ENCODE measurements around the gene GPER1. TPM values are rescaled to one million over a fixed set of nuclear protein-coding genes. Genes with fewer than 3 reads are reported as not detected.
"Not testable (repeated sequence)": the region's sequence is repeated elsewhere in the genome, so short reads cannot be mapped to it uniquely, and the experiment has no call there.

The GPER1 gene
- total RNA-seq, 4 donors from 2014 or later = 7.1 to 20.2 (median 7.8) TPM

DNA sequence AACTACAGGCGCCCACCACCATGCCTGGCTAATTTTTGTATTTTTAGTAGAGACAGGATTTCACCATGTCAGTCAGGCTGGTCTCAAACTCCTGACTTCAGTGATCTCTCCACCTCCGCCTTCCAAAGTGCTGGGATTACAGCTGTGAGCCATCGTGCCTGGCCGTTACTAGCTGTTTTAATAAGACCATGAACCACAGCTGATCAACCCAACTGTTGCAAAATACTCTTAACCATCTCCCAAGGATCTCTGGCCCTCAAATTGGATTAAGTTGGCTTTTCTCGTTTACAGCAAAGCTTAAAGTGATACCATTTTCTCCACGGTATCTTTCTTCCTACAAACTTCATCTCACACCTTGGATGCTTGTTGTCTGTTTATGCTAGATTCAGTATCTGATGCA, 53.7 kb downstream of the GPER1 start:
- no peak overlapping the region for H3K27ac ChIP-seq
- H3K27me3 ChIP-seq = no peaks in the 10 kb centered on the region
- no peak overlapping the region for H3K4me3 ChIP-seq
- no peaks in the 10 kb centered on the region for H3K36me3 ChIP-seq
- peaks cover 0 to 26% (median 10%) of the 10 kb centered on the region in 3 donors for H3K4me1 ChIP-seq
- no peak for TF ChIP-seq POLR2AphosphoS5 (IDR thresholded peaks at IDR 0.05)
- TF ChIP-seq POLR2A (IDR thresholded peaks at IDR 0.05) = no peak
- TF ChIP-seq, protein P1, sequence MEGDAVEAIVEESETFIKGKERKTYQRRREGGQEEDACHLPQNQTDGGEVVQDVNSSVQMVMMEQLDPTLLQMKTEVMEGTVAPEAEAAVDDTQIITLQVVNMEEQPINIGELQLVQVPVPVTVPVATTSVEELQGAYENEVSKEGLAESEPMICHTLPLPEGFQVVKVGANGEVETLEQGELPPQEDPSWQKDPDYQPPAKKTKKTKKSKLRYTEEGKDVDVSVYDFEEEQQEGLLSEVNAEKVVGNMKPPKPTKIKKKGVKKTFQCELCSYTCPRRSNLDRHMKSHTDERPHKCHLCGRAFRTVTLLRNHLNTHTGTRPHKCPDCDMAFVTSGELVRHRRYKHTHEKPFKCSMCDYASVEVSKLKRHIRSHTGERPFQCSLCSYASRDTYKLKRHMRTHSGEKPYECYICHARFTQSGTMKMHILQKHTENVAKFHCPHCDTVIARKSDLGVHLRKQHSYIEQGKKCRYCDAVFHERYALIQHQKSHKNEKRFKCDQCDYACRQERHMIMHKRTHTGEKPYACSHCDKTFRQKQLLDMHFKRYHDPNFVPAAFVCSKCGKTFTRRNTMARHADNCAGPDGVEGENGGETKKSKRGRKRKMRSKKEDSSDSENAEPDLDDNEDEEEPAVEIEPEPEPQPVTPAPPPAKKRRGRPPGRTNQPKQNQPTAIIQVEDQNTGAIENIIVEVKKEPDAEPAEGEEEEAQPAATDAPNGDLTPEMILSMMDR (IDR thresholded peaks at IDR 0.05) = no peak
- no peak for TF ChIP-seq EP300 (IDR thresholded peaks at IDR 0.05)
- WGBS, 2 donors (ENCODE audit: low coverage in 1 of 2) = 79 to 81% methylated on average over 5 of the region's 6 CpGs
- ATAC-seq = no peak
- no peaks in the 10 kb centered on the region for H3K9me3 ChIP-seq

DNA sequence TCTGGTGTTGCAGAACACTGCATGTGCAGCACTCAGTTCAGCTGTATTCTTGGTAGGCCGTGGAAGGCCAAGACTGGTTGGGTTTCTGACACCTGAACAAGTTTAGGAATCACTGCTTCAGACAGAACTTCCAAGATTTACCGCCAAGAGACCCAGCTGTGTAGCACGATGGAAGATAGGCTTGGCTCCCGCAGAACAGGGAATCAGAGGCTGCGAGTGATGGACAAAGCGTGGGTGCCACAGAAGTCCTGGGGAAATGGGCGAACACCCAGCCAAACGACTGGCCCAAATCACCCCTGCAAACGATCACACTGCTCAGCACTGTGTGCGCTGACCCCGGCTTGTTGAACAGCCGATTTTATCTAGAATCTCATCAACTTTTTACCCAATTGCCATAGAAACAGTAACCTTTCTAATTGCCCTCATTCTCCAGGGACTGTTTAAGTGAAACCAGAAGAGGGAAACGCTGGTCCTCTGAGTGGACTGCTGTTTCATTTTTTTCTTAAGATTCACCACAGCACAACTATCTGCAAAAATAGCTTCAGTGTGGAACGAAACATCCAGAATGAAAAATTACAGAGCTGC, 54.2 kb downstream of the GPER1 start:
- WGBS, 2 donors (ENCODE audit: low coverage in 1 of 2) = 48 to 64% methylated on average over 10 to 14 of the region's 14 CpGs
- Histone ChIP-seq H3K4me1 (peaks cover 0 to 21% (median 5%) of the 10 kb centered on the region in 3 donors), H3K36me3 (no peaks in the 10 kb centered on the region), H3K27ac (no peak overlapping the region), H3K9me3 (no peaks in the 10 kb centered on the region), H3K4me3 (no peak overlapping the region), H3K27me3 (no peaks in the 10 kb centered on the region)
- no peak for ATAC-seq
- TF ChIP-seq POLR2A (IDR thresholded peaks at IDR 0.05) (no peak), EP300 (IDR thresholded peaks at IDR 0.05) (no peak), POLR2AphosphoS5 (IDR thresholded peaks at IDR 0.05) (no peak)
- TF ChIP-seq, protein P1 (IDR thresholded peaks at IDR 0.05) = no peak

DNA sequence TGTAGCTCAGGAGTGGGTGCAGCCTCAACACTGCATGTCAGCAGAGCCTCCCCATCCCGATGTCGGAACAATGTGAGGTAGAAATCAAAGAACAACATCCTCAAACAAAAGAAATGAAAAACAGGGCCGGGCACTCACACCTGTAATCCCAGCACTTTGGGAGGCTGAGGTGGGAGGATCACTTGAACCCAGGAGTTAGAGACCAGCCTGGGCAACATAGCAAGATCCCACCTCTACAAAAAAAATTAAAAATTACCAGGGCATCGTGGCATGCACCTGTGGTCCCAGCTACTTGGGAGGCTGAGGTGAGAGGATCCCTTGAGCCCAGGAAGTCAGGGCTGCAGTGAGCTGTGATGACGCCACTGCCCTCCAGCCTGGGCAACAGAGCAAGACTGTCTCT, 55.1 kb downstream of the GPER1 start:
- not testable (repeated sequence) for ATAC-seq, H3K9me3 ChIP-seq, H3K27me3 ChIP-seq, H3K27ac ChIP-seq, H3K4me3 ChIP-seq, H3K36me3 ChIP-seq
- H3K4me1 ChIP-seq = peaks cover 0 to 15% (median 5%) of the 10 kb centered on the region in 3 donors
- 85 to 86% methylated on average over 2 to 5 of the region's 5 CpGs for WGBS, 2 donors (ENCODE audit: low coverage in 1 of 2)

Other genes starting within 250 kb of the GPER1 start
- gene GET4, start 211.6 kb upstream of the GPER1 start, total RNA-seq = 10 to 100 TPM; 18.4 to 34.8 (median 28.7) TPM
- 100 to 1,000 TPM in 1 of 4 donors, 10 to 100 TPM in 3; 44.8 to 106 (median 60.1) TPM for gene ADAP1, start 133.4 kb upstream of the GPER1 start, total RNA-seq
- gene COX19, start 112.6 kb upstream of the GPER1 start, total RNA-seq = 10 to 100 TPM in 3 of 4 donors, 1 to 10 TPM in 1; 6.0 to 16.7 (median 12.0) TPM
- not detected for gene CYP2W1, start 104.9 kb upstream of the GPER1 start, total RNA-seq
- gene GPR146, start 43.6 kb upstream of the GPER1 start, total RNA-seq = 10 to 100 TPM; 13.6 to 27.9 (median 16.3) TPM
- gene ZFAND2A, start 72.1 kb downstream of the GPER1 start, total RNA-seq = 10 to 100 TPM; 19.1 to 28.0 (median 24.0) TPM
- not detected for gene UNCX, start 144.8 kb downstream of the GPER1 start, total RNA-seq